HL-60 (cell line): ENCODE measurements around the gene CFAP45.
A peak's percentile ranks its signal among the peaks of the same experiment; 100 is the strongest.

Experiments
- DNase-seq, 2 experiments: peaks; one replicate each; pipeline ENCODE4 v3.0.0-alpha.2; 2010 to 2020; ENCODE audit warnings: low read depth in 1 of 2, low spot score in 1 of 2
- H3K27ac ChIP-seq: fragments of 250-450 bp; sonication (Bioruptor Pico); replicated peaks from 2 replicates; pipeline ENCODE4 v1.5.1; 2020; ENCODE audit warnings: mild to moderate bottlenecking, moderate library complexity
- H3K27me3 ChIP-seq: fragments of 250-450 bp; sonication (Bioruptor Pico); 2 replicates; pipeline ENCODE4 v1.5.1; 2021; ENCODE audit warnings: mild to moderate bottlenecking, moderate library complexity; ENCODE audit not compliant: insufficient read depth, poor library complexity, severe bottlenecking
- H3K4me3 ChIP-seq: replicated peaks from 2 replicates; pipeline ENCODE4 v1.5.1; 2011; ENCODE audit warnings: mild to moderate bottlenecking, control low read depth, low read length; ENCODE audit not compliant: insufficient read depth
- GABPA ChIP-seq: IDR thresholded peaks from 2 replicates; pipeline ENCODE4 v1.6.1; 2012; ENCODE audit warnings: low read depth
- POLR2AphosphoS5 ChIP-seq: IDR thresholded peaks from 2 replicates; pipeline ENCODE4 v1.6.1; 2012; ENCODE audit warnings: low read depth
- REST ChIP-seq: IDR thresholded peaks from 2 replicates; pipeline ENCODE4 v1.6.1; 2012; ENCODE audit warnings: low read depth; ENCODE audit not compliant: insufficient replicate concordance
- SPI1 ChIP-seq: IDR thresholded peaks from 2 replicates; pipeline ENCODE4 v1.6.1; 2012; ENCODE audit warnings: low read depth, mild to moderate bottlenecking, borderline replicate concordance
- TF ChIP-seq, protein P1 (sequence below): IDR thresholded peaks from one replicate; pipeline ENCODE4 v1.5.1; 2011; ENCODE audit warnings: low read length, control low read depth, inconsistent platforms; ENCODE audit not compliant: insufficient read depth

CFAP45 gene

DNA sequence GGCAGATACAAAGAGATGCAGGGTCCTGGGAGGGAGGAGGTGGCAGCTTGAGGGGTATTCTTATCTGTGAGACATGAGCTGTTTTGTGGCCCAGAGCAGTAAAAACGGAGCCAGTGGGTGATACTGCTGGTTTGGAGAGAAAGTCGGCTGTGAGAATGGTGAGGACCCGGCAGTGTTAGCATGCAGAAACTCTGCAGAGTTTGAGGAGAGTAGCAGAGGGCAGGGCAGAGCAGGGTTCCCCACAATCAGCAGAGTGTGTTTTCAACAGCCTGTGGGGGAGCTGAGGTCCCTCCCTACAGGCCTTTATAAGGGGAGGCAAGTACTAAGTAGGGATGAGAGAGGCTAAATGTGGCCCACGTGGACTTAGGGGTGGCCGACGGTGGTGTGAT is 72.9 kb downstream of the CFAP45 start:
- Histone ChIP-seq H3K27me3 (no peaks in the 10 kb centered on the region), H3K4me3 (no peak overlapping the region), H3K27ac (no peak overlapping the region)
- TF ChIP-seq GABPA = no peak
- no peak for TF ChIP-seq SPI1
- TF ChIP-seq REST = no peak
- TF ChIP-seq POLR2AphosphoS5 = no peak
- TF ChIP-seq, protein P1, sequence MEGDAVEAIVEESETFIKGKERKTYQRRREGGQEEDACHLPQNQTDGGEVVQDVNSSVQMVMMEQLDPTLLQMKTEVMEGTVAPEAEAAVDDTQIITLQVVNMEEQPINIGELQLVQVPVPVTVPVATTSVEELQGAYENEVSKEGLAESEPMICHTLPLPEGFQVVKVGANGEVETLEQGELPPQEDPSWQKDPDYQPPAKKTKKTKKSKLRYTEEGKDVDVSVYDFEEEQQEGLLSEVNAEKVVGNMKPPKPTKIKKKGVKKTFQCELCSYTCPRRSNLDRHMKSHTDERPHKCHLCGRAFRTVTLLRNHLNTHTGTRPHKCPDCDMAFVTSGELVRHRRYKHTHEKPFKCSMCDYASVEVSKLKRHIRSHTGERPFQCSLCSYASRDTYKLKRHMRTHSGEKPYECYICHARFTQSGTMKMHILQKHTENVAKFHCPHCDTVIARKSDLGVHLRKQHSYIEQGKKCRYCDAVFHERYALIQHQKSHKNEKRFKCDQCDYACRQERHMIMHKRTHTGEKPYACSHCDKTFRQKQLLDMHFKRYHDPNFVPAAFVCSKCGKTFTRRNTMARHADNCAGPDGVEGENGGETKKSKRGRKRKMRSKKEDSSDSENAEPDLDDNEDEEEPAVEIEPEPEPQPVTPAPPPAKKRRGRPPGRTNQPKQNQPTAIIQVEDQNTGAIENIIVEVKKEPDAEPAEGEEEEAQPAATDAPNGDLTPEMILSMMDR = no peak
- DNase-seq = no peak

DNA sequence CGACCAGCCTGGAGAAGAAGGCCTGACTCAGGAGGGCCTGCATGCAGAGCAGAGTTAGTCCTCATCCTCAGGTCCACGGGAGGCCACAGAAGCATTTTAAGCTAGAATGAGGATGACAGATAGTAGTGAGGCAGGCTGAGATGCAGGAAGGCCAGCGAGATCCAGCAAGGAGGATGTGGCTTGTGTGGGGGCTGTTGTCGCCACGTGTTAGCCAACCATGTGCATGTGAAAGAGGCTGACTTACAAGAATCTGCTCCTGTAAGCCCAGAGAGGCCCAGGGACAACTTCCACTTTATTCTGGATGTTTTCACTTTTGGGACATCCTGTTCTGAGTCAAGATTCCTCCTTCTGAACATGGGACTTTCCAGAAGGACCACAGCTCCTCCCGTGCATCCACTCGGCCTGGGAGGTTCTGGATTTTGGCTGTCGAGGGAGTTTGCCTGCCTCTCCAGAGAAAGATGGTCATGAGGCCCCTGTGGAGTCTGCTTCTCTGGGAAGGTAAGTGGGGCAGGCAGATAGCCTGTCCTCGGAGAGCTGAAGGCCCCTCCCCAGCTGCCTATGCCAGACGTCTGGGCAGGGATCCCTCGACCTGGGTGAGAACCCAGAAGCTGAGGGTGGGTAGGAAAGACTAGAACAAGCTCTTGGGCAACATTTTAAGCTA is 73.4 kb downstream of the CFAP45 start, which contains the start of gene SLAMF8:
Gene SLAMF8, plus strand, starts transcription at position 433 of the 661 bp plus-strand sequence. Its CDS starts 26 bp downstream, at position 459.
- TF ChIP-seq REST (no peak), POLR2AphosphoS5 (0 out of 2 replicates have a peak, but pooled peaks have one; percentile 38), SPI1 (no peak)
- Histone ChIP-seq H3K27ac (no peak within 1 kb of the TSS), H3K27me3 (no peaks in the 10 kb centered on the region), H3K4me3 (no peak within 1 kb of the TSS)
- peak; percentile 57 to 81 for DNase-seq

- no peak overlapping the region for H3K4me3 ChIP-seq
- H3K27ac ChIP-seq = no peak overlapping the region
- no peaks in the 10 kb centered on the region for H3K27me3 ChIP-seq
- DNase-seq = no peak
- TF ChIP-seq, protein P1 = no peak
- no peak for TF ChIP-seq REST
- no peak for TF ChIP-seq SPI1
- TF ChIP-seq GABPA = no peak
- TF ChIP-seq POLR2AphosphoS5 = no peak
Observed at GRCh38 chr1:159825564-159825963, 74.4 kb downstream of the CFAP45 start.
